ENCODE measurements around the gene TST.

GRCh38 chr22:36964106-36964505 is 55.1 kb downstream of the TST start:
- no peak for TF ChIP-seq CTCF (IDR thresholded peaks at IDR 0.05)
- TF ChIP-seq EP300 (IDR thresholded peaks at IDR 0.05) = no peak
